Measurements from ENCODE around the gene ATP2B2. TPM values are rescaled to one million over a fixed set of nuclear protein-coding genes. Genes with fewer than 3 reads are reported as not detected.

The ATP2B2 gene
- total RNA-seq, 6 experiments from 2014 or later = 25.9 to 45.1 (median 35.1) TPM

DNA sequence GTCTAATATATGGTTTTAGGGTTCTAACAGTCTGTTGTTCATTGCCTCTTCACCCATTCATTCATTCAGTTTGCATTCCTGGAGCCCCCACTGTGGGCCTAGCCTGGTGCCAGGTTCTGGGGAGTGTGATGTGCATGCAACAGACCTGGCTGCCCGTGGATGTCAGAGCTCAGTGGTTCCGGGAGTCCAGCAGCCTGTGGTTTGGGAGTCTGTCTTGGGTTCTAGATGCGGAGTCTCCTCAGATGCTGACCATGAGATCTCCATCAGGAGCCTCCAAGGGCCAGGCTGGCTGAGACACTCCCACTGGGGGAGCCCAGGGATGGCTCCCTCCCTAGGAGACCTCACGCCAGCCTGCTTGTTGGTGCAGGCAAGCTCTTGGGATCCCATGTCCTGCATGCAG is 92.3 kb downstream of the ATP2B2 start:
- ATAC-seq = no peak
- Histone ChIP-seq H3K27ac (no peak overlapping the region), H3K36me3 (peaks cover 0 to 27% (median 4%) of the 10 kb centered on the region in 4 donors), H3K27me3 (no peaks in the 10 kb centered on the region), H3K9me3 (no peaks in the 10 kb centered on the region), H3K4me1 (no peaks in the 10 kb centered on the region), H3K4me3 (no peak overlapping the region)
- DNase-seq = no peak
- intact Hi-C loops (cut with DNase I) = loop anchor here in 1 of 2 donors (10.0 kb wide), 1 partner anchor 882 kb away; no protein-coding TSS in a partner anchor
- no CpG with 5 or more reads among the region's 4 CpGs for WGBS (ENCODE audit: insufficient coverage, low coverage, low lambda C conversion rate, missing lambda C conversion rate)
- TF ChIP-seq POLR2A (IDR thresholded peaks at IDR 0.05) = no peak
- TF ChIP-seq, protein P1, sequence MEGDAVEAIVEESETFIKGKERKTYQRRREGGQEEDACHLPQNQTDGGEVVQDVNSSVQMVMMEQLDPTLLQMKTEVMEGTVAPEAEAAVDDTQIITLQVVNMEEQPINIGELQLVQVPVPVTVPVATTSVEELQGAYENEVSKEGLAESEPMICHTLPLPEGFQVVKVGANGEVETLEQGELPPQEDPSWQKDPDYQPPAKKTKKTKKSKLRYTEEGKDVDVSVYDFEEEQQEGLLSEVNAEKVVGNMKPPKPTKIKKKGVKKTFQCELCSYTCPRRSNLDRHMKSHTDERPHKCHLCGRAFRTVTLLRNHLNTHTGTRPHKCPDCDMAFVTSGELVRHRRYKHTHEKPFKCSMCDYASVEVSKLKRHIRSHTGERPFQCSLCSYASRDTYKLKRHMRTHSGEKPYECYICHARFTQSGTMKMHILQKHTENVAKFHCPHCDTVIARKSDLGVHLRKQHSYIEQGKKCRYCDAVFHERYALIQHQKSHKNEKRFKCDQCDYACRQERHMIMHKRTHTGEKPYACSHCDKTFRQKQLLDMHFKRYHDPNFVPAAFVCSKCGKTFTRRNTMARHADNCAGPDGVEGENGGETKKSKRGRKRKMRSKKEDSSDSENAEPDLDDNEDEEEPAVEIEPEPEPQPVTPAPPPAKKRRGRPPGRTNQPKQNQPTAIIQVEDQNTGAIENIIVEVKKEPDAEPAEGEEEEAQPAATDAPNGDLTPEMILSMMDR (IDR thresholded peaks at IDR 0.05) = no peak

DNA sequence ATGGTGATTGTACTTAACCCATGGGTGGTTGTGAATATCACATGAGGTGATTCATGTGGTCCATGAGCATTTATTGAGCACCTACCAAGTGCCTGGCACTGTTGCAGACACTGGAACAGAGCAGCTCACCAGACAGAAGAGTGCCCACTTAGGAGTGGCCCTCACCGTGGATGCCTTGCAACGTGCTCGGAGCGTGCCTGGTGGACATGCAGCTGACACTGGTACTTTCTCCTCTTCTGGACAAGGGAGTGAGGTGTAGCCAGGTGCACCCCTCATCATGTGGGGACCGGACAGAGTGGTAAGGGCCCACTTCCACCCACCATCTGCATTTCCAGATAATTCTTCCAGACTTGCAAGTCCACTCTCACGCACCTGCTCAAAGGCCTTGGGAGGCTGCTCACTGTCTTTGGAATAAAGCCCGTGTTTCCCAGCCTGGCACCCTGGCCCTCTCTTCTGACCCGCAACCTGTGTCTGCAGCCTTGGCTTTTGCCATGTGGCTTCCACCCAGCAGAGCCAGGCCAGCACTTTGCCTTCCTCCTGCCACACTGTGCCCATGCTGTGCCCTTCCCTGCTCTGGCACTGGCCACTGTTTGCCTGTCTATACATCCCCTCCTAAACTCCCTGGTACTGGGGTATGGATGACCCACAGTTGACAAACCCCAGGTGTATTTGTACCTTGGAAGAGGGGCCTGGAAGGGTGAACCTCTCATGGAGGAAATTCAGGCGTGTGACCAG is 93.6 kb downstream of the ATP2B2 start:
- H3K27me3 ChIP-seq = no peaks in the 10 kb centered on the region
- ATAC-seq (peak in 3 of 4 donors; percentile 5 to 50 (median 17)), DNase-seq (peak in 1 of 3 donors; percentile 53)
- H3K36me3 ChIP-seq = peaks cover 0 to 35% (median 4%) of the 10 kb centered on the region in 4 donors
- H3K27ac ChIP-seq = no peak overlapping the region
- no peaks in the 10 kb centered on the region for H3K4me1 ChIP-seq
- no peak overlapping the region for H3K4me3 ChIP-seq
- 77% methylated on average over 3 of the region's 9 CpGs for WGBS (ENCODE audit: insufficient coverage, low coverage, low lambda C conversion rate, missing lambda C conversion rate)
- TF ChIP-seq, protein P1 (IDR thresholded peaks at IDR 0.05) = no peak
- no peak for TF ChIP-seq POLR2A (IDR thresholded peaks at IDR 0.05)
- H3K9me3 ChIP-seq = no peaks in the 10 kb centered on the region
- intact Hi-C loops (cut with DNase I) = loop anchor here in 1 of 2 donors (10.0 kb wide), 1 partner anchor 883 kb away; no protein-coding TSS in a partner anchor

DNA sequence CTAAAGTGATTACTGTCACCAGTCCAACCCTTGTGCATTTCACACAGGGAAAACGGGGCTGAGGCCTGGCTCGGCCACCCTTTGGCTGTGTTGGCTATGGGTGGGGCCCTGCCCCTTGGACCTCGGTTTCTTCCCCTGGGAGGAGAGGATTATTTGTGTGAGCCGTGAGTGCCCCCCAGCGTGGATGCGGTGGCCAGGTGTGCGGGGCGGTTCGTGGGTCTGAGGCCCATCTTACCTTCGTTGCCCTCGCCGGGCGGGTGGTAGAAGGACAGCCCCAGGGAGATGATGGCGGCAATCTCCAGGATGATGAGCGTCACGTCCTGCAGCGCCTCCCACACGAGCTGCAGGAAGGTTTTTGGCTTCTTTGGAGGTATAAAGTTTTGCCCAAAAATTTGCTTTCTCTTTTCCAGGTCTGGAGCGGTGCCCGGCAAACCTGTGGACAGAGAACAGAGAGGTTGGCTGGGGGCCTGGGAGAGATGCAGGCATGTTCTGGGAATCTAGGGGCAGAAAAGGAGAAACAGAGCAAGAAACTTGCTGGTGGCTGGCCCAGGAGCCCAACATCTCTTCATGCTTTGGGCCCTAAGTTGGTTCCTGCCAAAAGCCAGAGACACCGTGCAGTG is 94.9 kb downstream of the ATP2B2 start:
- H3K4me1 ChIP-seq = no peaks in the 10 kb centered on the region
- no peak overlapping the region for H3K4me3 ChIP-seq
- WGBS (ENCODE audit: insufficient coverage, low coverage, low lambda C conversion rate, missing lambda C conversion rate) = 73% methylated on average over 4 of the region's 21 CpGs
- no peak for ATAC-seq
- DNase-seq = no peak
- TF ChIP-seq, protein P1 (IDR thresholded peaks at IDR 0.05) = no peak
- no peak for TF ChIP-seq POLR2A (IDR thresholded peaks at IDR 0.05)
- peaks cover 0 to 35% (median 4%) of the 10 kb centered on the region in 4 donors for H3K36me3 ChIP-seq
- H3K27me3 ChIP-seq = no peaks in the 10 kb centered on the region
- intact Hi-C loops (cut with DNase I) = loop anchor here in 1 of 2 donors (10.0 kb wide), 1 partner anchor 884 kb away; no protein-coding TSS in a partner anchor
- H3K27ac ChIP-seq = no peak overlapping the region
- no peaks in the 10 kb centered on the region for H3K9me3 ChIP-seq

DNA sequence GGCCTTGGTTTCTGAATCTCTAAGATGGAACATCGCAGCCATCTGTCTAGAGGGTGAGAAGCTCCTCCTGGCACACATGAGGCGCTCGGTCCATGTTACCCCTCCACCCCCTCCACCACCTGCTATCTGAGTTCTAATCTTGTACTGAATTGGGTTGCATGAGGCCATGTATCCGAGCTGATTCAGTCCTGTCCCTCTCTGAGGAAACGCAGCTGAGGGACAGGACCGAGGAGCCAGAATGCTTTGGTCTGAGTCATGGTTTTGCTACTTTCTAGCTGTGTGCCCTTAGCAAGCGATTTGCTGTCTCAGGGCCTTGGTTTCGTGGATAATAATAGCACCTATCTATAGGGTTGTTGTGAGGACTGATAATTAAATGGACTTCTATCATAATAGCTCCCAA is 96.7 kb downstream of the ATP2B2 start:
- intact Hi-C loops (cut with DNase I) = no loop called here

More for the DNA sequence above, 96.7 kb downstream of the ATP2B2 start:
- no peak for TF ChIP-seq POLR2A (IDR thresholded peaks at IDR 0.05)
- TF ChIP-seq, protein P1 (IDR thresholded peaks at IDR 0.05) = no peak
- Histone ChIP-seq H3K27me3 (no peaks in the 10 kb centered on the region), H3K4me1 (no peaks in the 10 kb centered on the region), H3K36me3 (peaks cover 0 to 35% (median 4%) of the 10 kb centered on the region in 4 donors), H3K4me3 (no peak overlapping the region), H3K27ac (no peak overlapping the region), H3K9me3 (no peaks in the 10 kb centered on the region)
- ATAC-seq = no peak
- DNase-seq = no peak
- WGBS (ENCODE audit: insufficient coverage, low coverage, low lambda C conversion rate, missing lambda C conversion rate) = 74% methylated on average over 5 of the region's 8 CpGs

All from right lobe of liver (tissue), 6 donors.